ENCODE data around the gene GRK2.

Gene GRK2

GRCh38 chr11:67300256-67300755 lies 34.0 kb downstream of the GRK2 start:
- no peak overlapping the region for H3K9ac ChIP-seq (ENCODE audit: low read length)
- H4K20me1 ChIP-seq (ENCODE audit: insufficient read depth, low read length): no peaks in the 10 kb centered on the region
- no peaks in the 10 kb centered on the region for H3K27me3 ChIP-seq (ENCODE audit: low read depth, low read length)
- H3K27ac ChIP-seq (ENCODE audit: low read length): no peak overlapping the region
- no peaks in the 10 kb centered on the region for H3K4me1 ChIP-seq (ENCODE audit: low read length)
- H3K36me3 ChIP-seq (replicated peaks; ENCODE audit: low read depth, low read length): peaks cover 52% of the 10 kb centered on the region
- H3K79me2 ChIP-seq (ENCODE audit: low read length): no peaks in the 10 kb centered on the region; the same call in 1 of the 2 replicates
- H2AFZ ChIP-seq (ENCODE audit: low read depth, low read length): no peak overlapping the region
- no peak overlapping the region for H3K4me3 ChIP-seq (ENCODE audit: low read length)
- TF ChIP-seq CTCF (IDR thresholded peaks at IDR 0.05; ENCODE audit: low read depth, low read length) (no peak), EZH2phosphoT487 (IDR thresholded peaks at IDR 0.05; ENCODE audit: low read depth) (no peak)
- H3K4me2 ChIP-seq (ENCODE audit: low read length): no peak overlapping the region
- H3K9me3 ChIP-seq (ENCODE audit: insufficient read depth, low read length): peaks cover 9% of the 10 kb centered on the region; the same call in 1 of the 2 replicates

GRCh38 chr11:67300756-67301312 lies 34.6 kb downstream of the GRK2 start:
- H3K36me3 ChIP-seq (replicated peaks; ENCODE audit: low read depth, low read length): peaks cover 47% of the 10 kb centered on the region
- H3K4me3 ChIP-seq (ENCODE audit: low read length): no peak overlapping the region

DNA sequence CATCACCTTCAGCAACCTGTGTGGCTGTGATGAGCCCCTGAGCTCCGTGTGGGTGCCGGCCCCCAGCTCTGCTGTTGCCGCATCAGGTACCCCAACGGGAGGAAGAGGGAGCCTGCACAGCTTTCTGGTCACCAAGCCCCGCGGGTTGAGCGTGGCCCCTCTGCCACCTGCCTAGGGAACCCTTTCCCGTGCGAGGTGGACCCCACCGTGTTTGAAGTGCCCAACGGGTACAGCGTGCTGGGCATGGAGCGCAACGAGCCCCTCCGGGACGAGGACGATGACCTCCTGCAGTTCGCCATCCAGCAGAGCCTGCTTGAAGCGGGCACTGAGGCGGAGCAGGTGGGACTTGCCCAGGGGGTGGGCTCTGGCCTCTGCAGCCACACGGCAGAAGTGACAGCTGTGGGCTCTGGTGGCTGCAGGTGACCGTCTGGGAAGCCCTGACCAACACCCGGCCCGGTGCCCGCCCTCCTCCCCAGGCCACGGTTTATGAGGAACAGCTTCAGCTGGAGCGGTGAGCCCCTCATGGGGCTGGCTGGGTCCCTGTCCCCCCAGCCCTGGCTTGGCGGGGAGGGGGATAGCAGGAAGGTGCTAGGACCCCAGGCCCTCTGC lies 35.1 kb downstream of the GRK2 start:
- H3K4me1 ChIP-seq (ENCODE audit: low read length): no peaks in the 10 kb centered on the region
- H3K36me3 ChIP-seq (replicated peaks; ENCODE audit: low read depth, low read length): peaks cover 41% of the 10 kb centered on the region
- TF ChIP-seq EZH2phosphoT487 (IDR thresholded peaks at IDR 0.05; ENCODE audit: low read depth) (no peak), CTCF (IDR thresholded peaks at IDR 0.05; ENCODE audit: low read depth, low read length) (no peak)
- no peaks in the 10 kb centered on the region for H3K9me3 ChIP-seq (ENCODE audit: insufficient read depth, low read length)
- no peaks in the 10 kb centered on the region for H3K79me2 ChIP-seq (ENCODE audit: low read length)
- no peak overlapping the region for H3K4me2 ChIP-seq (ENCODE audit: low read length)
- no peak overlapping the region for H3K27ac ChIP-seq (ENCODE audit: low read length)
- no peaks in the 10 kb centered on the region for H4K20me1 ChIP-seq (ENCODE audit: insufficient read depth, low read length)
- no peak overlapping the region for H3K9ac ChIP-seq (ENCODE audit: low read length)
- no peak overlapping the region for H3K4me3 ChIP-seq (ENCODE audit: low read length)
- H2AFZ ChIP-seq (ENCODE audit: low read depth, low read length): no peak overlapping the region
- no peaks in the 10 kb centered on the region for H3K27me3 ChIP-seq (ENCODE audit: low read depth, low read length)

More at GRCh38 chr11:67300756-67301312, 34.6 kb downstream of the GRK2 start:
- no peak for TF ChIP-seq EZH2phosphoT487 (IDR thresholded peaks at IDR 0.05; ENCODE audit: low read depth)
- no peak for TF ChIP-seq CTCF (IDR thresholded peaks at IDR 0.05; ENCODE audit: low read depth, low read length)
- H3K9ac ChIP-seq (ENCODE audit: low read length): no peak overlapping the region
- no peaks in the 10 kb centered on the region for H4K20me1 ChIP-seq (ENCODE audit: insufficient read depth, low read length)
- H3K79me2 ChIP-seq (ENCODE audit: low read length): no peaks in the 10 kb centered on the region; the same call in 1 of the 2 replicates
- no peak overlapping the region for H3K4me2 ChIP-seq (ENCODE audit: low read length)
- H2AFZ ChIP-seq (ENCODE audit: low read depth, low read length): no peak overlapping the region
- H3K9me3 ChIP-seq (ENCODE audit: insufficient read depth, low read length): peaks cover 4% of the 10 kb centered on the region; the same call in 1 of the 2 replicates
- H3K27ac ChIP-seq (ENCODE audit: low read length): no peak overlapping the region
- no peaks in the 10 kb centered on the region for H3K4me1 ChIP-seq (ENCODE audit: low read length)
- no peaks in the 10 kb centered on the region for H3K27me3 ChIP-seq (ENCODE audit: low read depth, low read length)

- no peak overlapping the region for H3K9ac ChIP-seq (ENCODE audit: low read length)
- no peak overlapping the region for H3K27ac ChIP-seq (ENCODE audit: low read length)
- TF ChIP-seq EZH2phosphoT487 (IDR thresholded peaks at IDR 0.05; ENCODE audit: low read depth) (no peak), CTCF (IDR thresholded peaks at IDR 0.05; ENCODE audit: low read depth, low read length) (no peak)
- H3K36me3 ChIP-seq (replicated peaks; ENCODE audit: low read depth, low read length): peaks cover 35% of the 10 kb centered on the region
- no peaks in the 10 kb centered on the region for H3K79me2 ChIP-seq (ENCODE audit: low read length)
- H4K20me1 ChIP-seq (ENCODE audit: insufficient read depth, low read length): no peaks in the 10 kb centered on the region
- no peaks in the 10 kb centered on the region for H3K9me3 ChIP-seq (ENCODE audit: insufficient read depth, low read length)
- no peak overlapping the region for H2AFZ ChIP-seq (ENCODE audit: low read depth, low read length)
- H3K4me2 ChIP-seq (ENCODE audit: low read length): no peak overlapping the region
- H3K4me3 ChIP-seq (ENCODE audit: low read length): no peak overlapping the region
- H3K4me1 ChIP-seq (ENCODE audit: low read length): no peaks in the 10 kb centered on the region
- no peaks in the 10 kb centered on the region for H3K27me3 ChIP-seq (ENCODE audit: low read depth, low read length)
These were observed 35.8 kb downstream of the GRK2 start for GRCh38 chr11:67301951-67302516.
